NCI-H748 treated with DMSO at 0.1 percent for 48 hours (cell line): Measurements from ENCODE around the gene MAD1L1.
"Not testable (repeated sequence)": the region's sequence is repeated elsewhere in the genome, so short reads cannot be mapped to it uniquely, and the experiment has no call there.

Experiments used
- DNase-seq: peaks from one replicate; lab custom pipeline; 2025; lab: John Stamatoyannopoulos, UW

MAD1L1 gene

GRCh38 chr7:1863091-1863900 is 369.4 kb downstream of the MAD1L1 start:
- no peak for DNase-seq

GRCh38 chr7:1862560-1862959 is 370.2 kb downstream of the MAD1L1 start:
- DNase-seq: no peak

- no peak for DNase-seq
Observed at GRCh38 chr7:1861799-1862458, 370.8 kb downstream of the MAD1L1 start.

- not testable (repeated sequence) for DNase-seq
Observed at GRCh38 chr7:1860881-1861798, 371.6 kb downstream of the MAD1L1 start.

GRCh38 chr7:1859266-1860035 is 373.3 kb downstream of the MAD1L1 start:
- no peak for DNase-seq

GRCh38 chr7:1858435-1859265 is 374.1 kb downstream of the MAD1L1 start:
- DNase-seq: no peak

- DNase-seq: no peak
Observed at GRCh38 chr7:1857487-1858421, 375.0 kb downstream of the MAD1L1 start.

GRCh38 chr7:1856888-1857441 is 375.8 kb downstream of the MAD1L1 start:
- no peak for DNase-seq

GRCh38 chr7:1856161-1856887 is 376.4 kb downstream of the MAD1L1 start:
- DNase-seq: no peak

GRCh38 chr7:1855725-1856160 is 377.0 kb downstream of the MAD1L1 start:
- DNase-seq: no peak

- DNase-seq: no peak
Observed at GRCh38 chr7:1854866-1855724, 377.6 kb downstream of the MAD1L1 start.

GRCh38 chr7:1853986-1854865 is 378.5 kb downstream of the MAD1L1 start:
- no peak for DNase-seq

GRCh38 chr7:1853431-1853985 is 379.2 kb downstream of the MAD1L1 start:
- no peak for DNase-seq

- DNase-seq: no peak
Observed at GRCh38 chr7:1852517-1853430, 380.0 kb downstream of the MAD1L1 start.
